Measurements from ENCODE around the gene SCN4B.
"Not testable (repeated sequence)": the region's sequence is repeated elsewhere in the genome, so short reads cannot be mapped to it uniquely, and the experiment has no call there.

Gene SCN4B

GRCh38 chr11:118186346-118187107 lies 33.9 kb upstream of the SCN4B start:
- DNase-seq (ENCODE audit: insufficient read length) (no peak), FAIRE-seq (no peak)
- TF ChIP-seq TAF1 (IDR thresholded peaks at IDR 0.05; ENCODE audit: borderline replicate concordance, low read depth, low read length) (no peak), POLR2A (IDR thresholded peaks at IDR 0.05; ENCODE audit: low read depth, low read length) (no peak), POLR2AphosphoS5 (IDR thresholded peaks at IDR 0.05; ENCODE audit: low read depth, low read length) (no peak)

DNA sequence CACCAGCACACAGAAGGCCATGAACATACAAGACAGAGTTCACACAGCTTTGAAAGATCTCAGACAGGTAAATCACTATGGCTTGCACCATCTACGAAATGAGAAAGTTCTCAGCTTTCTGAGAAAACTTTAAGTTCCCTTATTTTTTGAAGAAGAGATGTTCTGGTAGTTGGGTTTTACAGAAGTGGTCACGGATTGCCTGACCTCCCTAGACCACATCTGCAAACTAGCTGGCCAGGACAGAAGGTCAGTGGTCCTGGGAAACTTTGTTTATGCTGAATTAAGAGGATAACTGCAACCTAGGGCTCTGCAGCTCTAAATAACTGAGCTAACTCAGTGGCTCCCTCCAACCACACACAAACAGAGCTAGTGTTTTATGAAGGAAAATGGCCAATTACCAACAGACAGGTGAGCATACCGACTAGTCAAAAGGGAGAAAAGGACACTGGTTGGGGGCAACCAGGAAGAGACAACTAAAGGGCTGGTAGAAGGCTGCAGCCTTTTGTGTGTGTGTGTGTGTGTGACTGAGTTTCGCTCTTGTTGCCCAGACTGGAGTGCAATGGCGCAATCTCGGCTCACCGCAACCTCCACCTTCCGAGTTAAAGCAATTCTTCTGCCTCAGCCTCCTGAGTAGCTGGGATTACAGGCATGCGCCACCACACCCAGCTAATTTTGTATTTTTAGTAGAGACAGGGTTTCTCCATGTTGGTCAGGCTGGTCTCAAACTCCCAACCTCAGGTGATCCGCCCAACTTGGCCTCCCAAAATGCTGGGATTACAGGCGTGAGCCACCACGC lies 32.4 kb upstream of the SCN4B start:
- no peak for FAIRE-seq
- no peak for TF ChIP-seq POLR2AphosphoS5 (IDR thresholded peaks at IDR 0.05; ENCODE audit: low read depth, low read length)
- no peak for TF ChIP-seq TAF1 (IDR thresholded peaks at IDR 0.05; ENCODE audit: borderline replicate concordance, low read depth, low read length)
- no peak for TF ChIP-seq POLR2A (IDR thresholded peaks at IDR 0.05; ENCODE audit: low read depth, low read length)
- no peak for DNase-seq (ENCODE audit: insufficient read length)

GRCh38 chr11:118183691-118184090 lies 31.1 kb upstream of the SCN4B start:
- not testable (repeated sequence) for FAIRE-seq; DNase-seq (ENCODE audit: insufficient read length)

GRCh38 chr11:118180300-118180703 lies 27.7 kb upstream of the SCN4B start:
- no peak for TF ChIP-seq TAF1 (IDR thresholded peaks at IDR 0.05; ENCODE audit: borderline replicate concordance, low read depth, low read length)
- TF ChIP-seq POLR2A (IDR thresholded peaks at IDR 0.05; ENCODE audit: low read depth, low read length) = no peak
- TF ChIP-seq POLR2AphosphoS5 (IDR thresholded peaks at IDR 0.05; ENCODE audit: low read depth, low read length) = no peak
- no peak for DNase-seq (ENCODE audit: insufficient read length)
- no peak for FAIRE-seq

GRCh38 chr11:118176778-118177134 lies 24.1 kb upstream of the SCN4B start:
- FAIRE-seq (no peak), DNase-seq (ENCODE audit: insufficient read length) (no peak)
- TF ChIP-seq POLR2AphosphoS5 (IDR thresholded peaks at IDR 0.05; ENCODE audit: low read depth, low read length) (no peak), TAF1 (IDR thresholded peaks at IDR 0.05; ENCODE audit: borderline replicate concordance, low read depth, low read length) (no peak), POLR2A (IDR thresholded peaks at IDR 0.05; ENCODE audit: low read depth, low read length) (no peak)

DNA sequence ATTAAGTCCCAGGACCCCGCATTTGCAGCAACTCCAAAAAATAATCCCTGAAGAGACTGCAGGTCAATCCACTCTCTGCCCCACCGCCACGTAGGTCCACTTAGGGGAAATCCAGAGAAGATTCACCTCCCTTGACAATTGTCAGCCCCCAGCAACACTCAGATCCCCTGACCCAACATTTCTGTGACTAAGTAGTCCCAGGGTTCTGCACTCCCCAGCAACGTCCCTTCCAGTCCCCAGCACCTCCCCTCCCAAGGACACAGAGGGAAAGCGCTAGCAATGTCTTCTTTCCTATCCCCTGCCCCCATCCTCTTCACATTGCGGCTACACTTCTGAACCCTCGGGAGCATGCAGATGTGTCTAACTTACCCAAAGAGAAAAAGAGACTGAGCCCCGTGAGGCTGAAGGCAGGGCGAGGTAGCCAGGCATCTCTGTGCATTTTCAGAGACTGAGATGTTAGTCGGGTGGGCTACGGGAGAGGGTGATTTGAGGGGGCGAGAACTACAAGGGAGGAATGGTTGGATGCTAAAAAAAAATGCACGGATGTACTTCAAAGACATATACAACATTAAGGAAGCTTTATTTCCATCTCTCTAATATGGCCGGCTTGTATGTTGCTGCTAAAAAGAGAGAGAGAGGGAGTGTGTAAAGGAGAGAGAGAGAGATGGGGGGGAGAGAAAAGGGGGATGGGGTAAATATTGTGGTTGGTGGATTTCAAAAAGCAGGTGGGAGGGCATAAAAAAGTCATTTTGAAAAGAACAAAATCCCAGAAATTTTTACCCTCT lies 23.6 kb upstream of the SCN4B start, which contains the start of gene SCN2B:
SCN2B (minus strand) TSS at position 647 of the 785 bp plus-strand sequence; CDS start at position 439, 208 bp downstream.
- DNase-seq (ENCODE audit: insufficient read length) (no peak), FAIRE-seq (no peak)
- no peak for TF ChIP-seq POLR2AphosphoS5 (IDR thresholded peaks at IDR 0.05; ENCODE audit: low read depth, low read length)
- no peak for TF ChIP-seq POLR2A (IDR thresholded peaks at IDR 0.05; ENCODE audit: low read depth, low read length)
- TF ChIP-seq TAF1 (IDR thresholded peaks at IDR 0.05; ENCODE audit: borderline replicate concordance, low read depth, low read length) = no peak

- DNase-seq (ENCODE audit: insufficient read length) (no peak), FAIRE-seq (no peak)
- TF ChIP-seq POLR2A (IDR thresholded peaks at IDR 0.05; ENCODE audit: low read depth, low read length) = no peak
- no peak for TF ChIP-seq POLR2AphosphoS5 (IDR thresholded peaks at IDR 0.05; ENCODE audit: low read depth, low read length)
- TF ChIP-seq TAF1 (IDR thresholded peaks at IDR 0.05; ENCODE audit: borderline replicate concordance, low read depth, low read length) = no peak
Observed at GRCh38 chr11:118175031-118175992, 22.7 kb upstream of the SCN4B start.

GRCh38 chr11:118174006-118174567 lies 21.5 kb upstream of the SCN4B start:
- TF ChIP-seq TAF1 (IDR thresholded peaks at IDR 0.05; ENCODE audit: borderline replicate concordance, low read depth, low read length) = no peak
- TF ChIP-seq POLR2AphosphoS5 (IDR thresholded peaks at IDR 0.05; ENCODE audit: low read depth, low read length) = no peak
- TF ChIP-seq POLR2A (IDR thresholded peaks at IDR 0.05; ENCODE audit: low read depth, low read length) = no peak
- FAIRE-seq (no peak), DNase-seq (ENCODE audit: insufficient read length) (no peak)

DNA sequence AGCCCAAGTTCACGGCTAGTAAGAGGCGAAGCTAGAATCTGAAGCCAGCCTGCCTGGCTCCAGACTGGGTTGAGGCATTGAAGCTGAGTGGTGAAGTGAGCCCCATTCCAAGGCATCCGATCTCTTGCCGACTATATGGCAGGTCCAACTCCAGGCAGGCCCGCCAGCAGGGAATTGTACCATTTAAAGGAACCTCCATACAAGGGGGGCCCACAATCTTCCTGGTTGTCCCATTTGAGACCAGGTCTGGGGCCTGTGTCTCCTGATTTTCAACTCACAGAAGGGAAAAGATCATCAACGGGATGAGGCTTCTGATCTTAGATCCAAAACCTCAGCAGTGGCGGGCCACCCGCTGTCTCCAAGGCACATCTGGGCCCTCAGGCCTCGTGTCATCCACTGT lies 19.7 kb upstream of the SCN4B start:
- peak; percentile 73 for FAIRE-seq

DNA sequence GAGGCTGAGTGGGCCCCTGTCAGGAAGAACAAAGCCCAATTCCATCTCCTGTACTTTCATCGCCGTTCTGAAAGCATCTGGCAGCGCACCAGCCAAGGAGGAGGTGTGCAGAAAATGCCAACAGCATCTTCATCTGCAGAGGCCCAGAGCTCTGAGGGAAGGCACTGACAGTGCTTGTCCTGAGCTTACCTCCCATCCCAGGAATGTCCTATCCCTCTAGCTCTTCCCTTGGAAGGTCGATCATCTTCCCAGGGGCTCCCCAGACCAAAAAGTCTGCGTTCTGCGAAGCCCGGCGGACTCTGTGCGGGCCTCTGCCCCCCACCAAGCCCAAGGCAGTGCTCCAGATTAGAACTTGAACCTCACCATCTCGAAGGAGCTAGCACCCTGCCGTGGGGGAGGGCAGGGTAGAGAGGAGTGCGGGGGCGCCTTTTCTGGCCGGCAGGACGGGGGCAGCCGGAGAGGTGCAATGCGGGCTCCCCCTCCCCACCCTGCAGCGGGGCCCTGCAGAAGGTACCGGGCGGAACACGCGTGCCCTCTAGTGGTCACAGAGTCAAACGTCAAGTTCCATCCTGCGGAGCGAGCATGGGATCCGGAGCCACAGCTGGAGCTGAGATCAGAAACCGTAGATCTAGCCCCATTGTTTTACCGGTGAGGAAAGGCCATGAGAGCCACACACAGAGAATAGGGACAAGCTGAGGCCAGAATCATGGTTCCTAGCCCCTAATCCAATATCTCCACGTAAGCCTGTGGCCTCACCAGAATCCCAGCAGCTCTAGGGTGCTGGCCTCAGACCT lies 18.8 kb upstream of the SCN4B start:
- DNase-seq (ENCODE audit: insufficient read length) (peak; percentile 80), FAIRE-seq (peak; percentile 93)

More for the DNA sequence above, 19.7 kb upstream of the SCN4B start:
- no peak for DNase-seq (ENCODE audit: insufficient read length)
- no peak for TF ChIP-seq POLR2AphosphoS5 (IDR thresholded peaks at IDR 0.05; ENCODE audit: low read depth, low read length)

More for the DNA sequence above, 18.8 kb upstream of the SCN4B start:
- TF ChIP-seq POLR2AphosphoS5 (IDR thresholded peaks at IDR 0.05; ENCODE audit: low read depth, low read length) = no peak
- TF ChIP-seq TAF1 (IDR thresholded peaks at IDR 0.05; ENCODE audit: borderline replicate concordance, low read depth, low read length) = no peak
- no peak for TF ChIP-seq POLR2A (IDR thresholded peaks at IDR 0.05; ENCODE audit: low read depth, low read length)
